Measurements from ENCODE around the gene GNLY. TPM values are rescaled to one million over a fixed set of nuclear protein-coding genes. Genes with fewer than 3 reads are reported as not detected.

Gene GNLY
- total and polyA plus RNA-seq, 9 of the 15 experiments (the other 6 are each of a cell fraction or from before 2014, with no cell fraction given) = not detected

GRCh38 chr2:85706063-85706462 is 11.9 kb downstream of the GNLY start:
- Histone ChIP-seq H4K20me1 (replicated peaks; ENCODE audit: control insufficient read depth, insufficient read depth, low read length) (no peaks in the 10 kb centered on the region), H2AFZ (ENCODE audit: low read depth, low read length) (no peak overlapping the region), H3K27ac (ENCODE audit: extremely low read depth, low read depth, low read length) (no peak overlapping the region), H3K36me3 (ENCODE audit: control insufficient read depth, insufficient read depth, low read length) (no peaks in the 10 kb centered on the region), H3K4me3 (no peak overlapping the region), H3K79me2 (ENCODE audit: control insufficient read depth, insufficient read depth, low read length) (no peaks in the 10 kb centered on the region), H3K4me1 (replicated peaks in 1 of 2; ENCODE audit: control insufficient read depth in 2 of 2, insufficient read depth in 2 of 2, low read length in 2 of 2) (peaks cover 5 to 26% of the 10 kb centered on the region in 2 experiments; a peak in 4 of 5 replicates), H3K9me1 (ENCODE audit: control insufficient read depth, insufficient read depth, low read length) (no peaks in the 10 kb centered on the region), H3K4me2 (ENCODE audit: insufficient read depth, low read length) (no peak overlapping the region), H3K27me3 (ENCODE audit: control insufficient read depth in 2 of 2, insufficient read depth in 2 of 2, low read length in 2 of 2) (peaks cover 0 to 9% of the 10 kb centered on the region in 2 experiments; a peak in 2 of 5 replicates), H3K9me3 (replicated peaks; ENCODE audit: control insufficient read depth, insufficient read depth, low read depth, low read length) (no peaks in the 10 kb centered on the region), H3K9ac (ENCODE audit: insufficient read depth in 1 of 2, low read depth in 2 of 2, low read length in 2 of 2) (no peak overlapping the region)
- ATAC-seq (no peak), DNase-seq (ENCODE audit: extremely low read depth in 1 of 4, low spot score in 3 of 4) (no peak), FAIRE-seq (no peak)
- in situ Hi-C loops (cut with MboI) (no loop called here), intact Hi-C loops (cut with micrococcal nuclease) (loop anchor here (2.0 to 5.0 kb wide), 2 partner anchors 69 to 289 kb away; partner anchors contain the start of gene SH2D6)
- CTCF ChIA-PET (ENCODE audit: low intra/inter-chr PET ratio) = interaction anchor here (0.6 to 1.0 kb wide), 2 partner anchors 26 to 537 kb away, joined by 3 to 5 read pairs; no protein-coding TSS in a partner anchor
- POLR2A ChIA-PET = interaction anchor here (1.6 kb wide), 1 partner anchor 9 kb away, joined by 4 read pairs; no protein-coding TSS in a partner anchor
- no TSS peak for BruUV-seq (replicated peaks)
- 21% methylated on average over 6 of the region's 6 CpGs for WGBS (ENCODE audit: insufficient coverage, low coverage, missing lambda C conversion rate)
- no peak for TF ChIP-seq RFX1 (IDR thresholded peaks at IDR 0.05)
- TF ChIP-seq RBM34 (IDR thresholded peaks at IDR 0.05; ENCODE audit: borderline replicate concordance, insufficient read depth, low read length) = no peak
- no peak for TF ChIP-seq BRF2 (IDR thresholded peaks at IDR 0.05; ENCODE audit: borderline replicate concordance, insufficient read depth, insufficient read length)
- no peak for TF ChIP-seq NR2C2 (CRISPR knock-in tag; IDR thresholded peaks at IDR 0.05)
- TF ChIP-seq NR2C2 (tag; IDR thresholded peaks at IDR 0.05) = no peak
- TF ChIP-seq NUFIP1 (IDR thresholded peaks at IDR 0.05; ENCODE audit: partially characterized antibody) = no peak
- TF ChIP-seq BCOR (IDR thresholded peaks at IDR 0.05) = no peak
- no peak for TF ChIP-seq KDM5B (IDR thresholded peaks at IDR 0.05; ENCODE audit: insufficient replicate concordance, low read depth, low read length)
- TF ChIP-seq TCF3 (CRISPR knock-in tag; IDR thresholded peaks at IDR 0.05) = no peak
- TF ChIP-seq SIN3B (IDR thresholded peaks at IDR 0.05; ENCODE audit: low read depth) = no peak
- TF ChIP-seq ZNF140 (CRISPR knock-in tag; IDR thresholded peaks at IDR 0.05) = no peak
- TF ChIP-seq U2AF2 (optimal IDR thresholded peaks at IDR 0.05; ENCODE audit: low read depth, low read length) = no peak
- no peak for TF ChIP-seq KAT7 (CRISPR knock-in tag; IDR thresholded peaks at IDR 0.05; ENCODE audit: borderline replicate concordance)
- no peak for TF ChIP-seq ELK1 (CRISPR knock-in tag; IDR thresholded peaks at IDR 0.05)
- no peak for TF ChIP-seq STAT6 (CRISPR knock-in tag; IDR thresholded peaks at IDR 0.05)
- TF ChIP-seq THRA (IDR thresholded peaks at IDR 0.05) = no peak
- no peak for TF ChIP-seq ZNF311 (CRISPR knock-in tag; IDR thresholded peaks at IDR 0.05)
- TF ChIP-seq TAF9B (IDR thresholded peaks at IDR 0.05; ENCODE audit: partially characterized antibody) = no peak
